ENCODE data around the gene NEK2. TPM values are rescaled to one million over a fixed set of nuclear protein-coding genes. Genes with fewer than 3 reads are reported as not detected.

NEK2 gene
- total RNA-seq, 3 donors from 2014 or later (not counting 1 experiment from before 2014, with no cell fraction given) = 0.78 to 1.0 (median 0.99) TPM

- peaks cover 0 to under 1% of the 10 kb centered on the region in 2 donors for H3K4me1 Mint-ChIP-seq
- Histone ChIP-seq H3K4me1 (ENCODE audit: control insufficient read depth, insufficient read depth, low read length) (peaks cover 4% of the 10 kb centered on the region), H3K36me3 (ENCODE audit: control insufficient read depth, insufficient read depth, low read length) (no peaks in the 10 kb centered on the region), H3K27me3 (ENCODE audit: control insufficient read depth, insufficient read depth, low read length) (no peaks in the 10 kb centered on the region), H3K4me3 (ENCODE audit: low read length) (no peak overlapping the region), H3K27ac (ENCODE audit: low read length) (no peak overlapping the region), H3K9me3 (ENCODE audit: control insufficient read depth, insufficient read depth, low read length) (no peaks in the 10 kb centered on the region)
- 69% methylated on average over 11 of the region's 11 CpGs for WGBS (ENCODE audit: insufficient coverage)
- H3K4me3 Mint-ChIP-seq = no peak overlapping the region
- H3K36me3 Mint-ChIP-seq = no peaks in the 10 kb centered on the region
- TF ChIP-seq CTCF (IDR thresholded peaks at IDR 0.05) = no peak
- intact Hi-C loops (cut with micrococcal nuclease) = no loop called here
- no peak overlapping the region for H3K27ac Mint-ChIP-seq
- DNase-seq (no peak), ATAC-seq (no peak)
- no peaks in the 10 kb centered on the region for H3K9me3 Mint-ChIP-seq
- peaks cover 0 to 3% of the 10 kb centered on the region in 2 donors for H3K27me3 Mint-ChIP-seq (ENCODE audit: low read depth in 2 of 2)
Measured at GRCh38 chr1:211703812-211704537, 28.6 kb upstream of the NEK2 start.

- Mint-ChIP-seq H3K4me1 (peaks cover 14 to 17% of the 10 kb centered on the region in 2 donors), H3K9me3 (no peaks in the 10 kb centered on the region), H3K4me3 (no peak overlapping the region), H3K36me3 (no peaks in the 10 kb centered on the region), H3K27ac (no peak overlapping the region), H3K27me3 (ENCODE audit: low read depth in 2 of 2) (peaks cover 0 to 3% of the 10 kb centered on the region in 2 donors)
- H3K36me3 ChIP-seq (ENCODE audit: control insufficient read depth, insufficient read depth, low read length) = no peaks in the 10 kb centered on the region
- intact Hi-C loops (cut with micrococcal nuclease) = no loop called here
- no peak for ATAC-seq
- no peaks in the 10 kb centered on the region for H3K27me3 ChIP-seq (ENCODE audit: control insufficient read depth, insufficient read depth, low read length)
- H3K4me1 ChIP-seq (ENCODE audit: control insufficient read depth, insufficient read depth, low read length) = peaks cover 27% of the 10 kb centered on the region
- 94% methylated on average over 6 of the region's 6 CpGs for WGBS (ENCODE audit: insufficient coverage)
- TF ChIP-seq CTCF (IDR thresholded peaks at IDR 0.05) = no peak
- no peak overlapping the region for H3K4me3 ChIP-seq (ENCODE audit: low read length)
- no peak for DNase-seq
- no peaks in the 10 kb centered on the region for H3K9me3 ChIP-seq (ENCODE audit: control insufficient read depth, insufficient read depth, low read length)
- no peak overlapping the region for H3K27ac ChIP-seq (ENCODE audit: low read length)
Measured at GRCh38 chr1:211701733-211702132, 26.3 kb upstream of the NEK2 start.

- H3K4me1 Mint-ChIP-seq = peaks cover 35 to 41% of the 10 kb centered on the region in 2 donors
- intact Hi-C loops (cut with micrococcal nuclease) = loop anchor here (5.0 kb wide), 1 partner anchor 133 kb away; the partner anchor contains the start of gene LPGAT1
- ATAC-seq = no peak
Measured at GRCh38 chr1:211699059-211699458, 23.6 kb upstream of the NEK2 start.

More at GRCh38 chr1:211699059-211699458, 23.6 kb upstream of the NEK2 start:
- Mint-ChIP-seq H3K9me3 (no peaks in the 10 kb centered on the region), H3K27ac (no peak overlapping the region), H3K36me3 (no peaks in the 10 kb centered on the region), H3K4me3 (no peak overlapping the region), H3K27me3 (ENCODE audit: low read depth in 2 of 2) (peaks cover 0 to 3% of the 10 kb centered on the region in 2 donors)
- WGBS (ENCODE audit: insufficient coverage) = 85% methylated on average over 16 of the region's 16 CpGs
- no peak for TF ChIP-seq CTCF (IDR thresholded peaks at IDR 0.05)
- Histone ChIP-seq H3K9me3 (ENCODE audit: control insufficient read depth, insufficient read depth, low read length) (peaks cover 7% of the 10 kb centered on the region), H3K27ac (ENCODE audit: low read length) (no peak overlapping the region), H3K4me3 (ENCODE audit: low read length) (no peak overlapping the region), H3K36me3 (ENCODE audit: control insufficient read depth, insufficient read depth, low read length) (no peaks in the 10 kb centered on the region), H3K4me1 (ENCODE audit: control insufficient read depth, insufficient read depth, low read length) (peaks cover 54% of the 10 kb centered on the region), H3K27me3 (ENCODE audit: control insufficient read depth, insufficient read depth, low read length) (no peaks in the 10 kb centered on the region)
- DNase-seq = no peak
